ENCODE results near the gene CIT.

The CIT gene

GRCh38 chr12:119672194-119672593 lies 204.9 kb downstream of the CIT start:
- no peak for TF ChIP-seq EZH2 (IDR thresholded peaks at IDR 0.05; ENCODE audit: borderline replicate concordance, low read length)
- TF ChIP-seq CTCF (IDR thresholded peaks at IDR 0.05; ENCODE audit: low read length), result no peak
- Histone ChIP-seq H3K9ac (ENCODE audit: low read length) (no peak overlapping the region), H3K4me1 (ENCODE audit: insufficient read depth, low read length, severe bottlenecking) (peaks cover 21% of the 10 kb centered on the region), H3K27me3 (ENCODE audit: insufficient read depth, low read length) (no peaks in the 10 kb centered on the region), H3K4me3 (ENCODE audit: low read depth, low read length, poor library complexity, severe bottlenecking) (no peak overlapping the region), H3K4me2 (ENCODE audit: low read length) (no peak overlapping the region), H3K9me2 (ENCODE audit: low read depth, low read length) (no peaks in the 10 kb centered on the region), H3K79me2 (ENCODE audit: insufficient read depth, low read length) (peaks cover 11% of the 10 kb centered on the region; the same call in 1 of the 2 replicates), H4K20me1 (ENCODE audit: insufficient read depth, low read length) (no peaks in the 10 kb centered on the region), H3K27ac (ENCODE audit: low read depth, low read length, poor library complexity, severe bottlenecking) (no peak overlapping the region), H2AFZ (ENCODE audit: low read length) (no peak overlapping the region), H3K9me3 (ENCODE audit: low read length) (no peaks in the 10 kb centered on the region), H3F3A (ENCODE audit: insufficient read depth, low read length) (no peaks in the 10 kb centered on the region), H3K36me3 (ENCODE audit: insufficient read depth, low read length) (peaks cover 78% of the 10 kb centered on the region)

- no peak for TF ChIP-seq CTCF (IDR thresholded peaks at IDR 0.05; ENCODE audit: low read length)
- TF ChIP-seq EZH2 (IDR thresholded peaks at IDR 0.05; ENCODE audit: borderline replicate concordance, low read length), result no peak
- Histone ChIP-seq H3F3A (ENCODE audit: insufficient read depth, low read length) (no peaks in the 10 kb centered on the region), H3K27ac (ENCODE audit: low read depth, low read length, poor library complexity, severe bottlenecking) (no peak overlapping the region), H3K4me1 (ENCODE audit: insufficient read depth, low read length, severe bottlenecking) (peaks cover 32% of the 10 kb centered on the region), H3K27me3 (ENCODE audit: insufficient read depth, low read length) (no peaks in the 10 kb centered on the region), H3K9me2 (ENCODE audit: low read depth, low read length) (no peaks in the 10 kb centered on the region), H3K4me3 (ENCODE audit: low read depth, low read length, poor library complexity, severe bottlenecking) (no peak overlapping the region), H3K79me2 (ENCODE audit: insufficient read depth, low read length) (peaks cover 11% of the 10 kb centered on the region; the same call in 1 of the 2 replicates), H3K36me3 (ENCODE audit: insufficient read depth, low read length) (peaks cover 67% of the 10 kb centered on the region), H4K20me1 (ENCODE audit: insufficient read depth, low read length) (no peaks in the 10 kb centered on the region), H3K9me3 (ENCODE audit: low read length) (no peaks in the 10 kb centered on the region), H3K4me2 (ENCODE audit: low read length) (no peak overlapping the region), H2AFZ (ENCODE audit: low read length) (no peak overlapping the region), H3K9ac (ENCODE audit: low read length) (no peak overlapping the region)
Observed at GRCh38 chr12:119671070-119671469, 206.1 kb downstream of the CIT start.

GRCh38 chr12:119669744-119670472 lies 207.2 kb downstream of the CIT start:
- H3K9me2 ChIP-seq (ENCODE audit: low read depth, low read length), result no peaks in the 10 kb centered on the region
- peak overlapping the region; percentile 15 for H3K27ac ChIP-seq (ENCODE audit: low read depth, low read length, poor library complexity, severe bottlenecking)
- H4K20me1 ChIP-seq (ENCODE audit: insufficient read depth, low read length), result no peaks in the 10 kb centered on the region
- peak overlapping the region; percentile 97 for H3K4me3 ChIP-seq (ENCODE audit: low read depth, low read length, poor library complexity, severe bottlenecking)
- peaks cover 34% of the 10 kb centered on the region for H3K4me1 ChIP-seq (ENCODE audit: insufficient read depth, low read length, severe bottlenecking)
- peak overlapping the region; percentile 9; the same call in 1 of the 2 replicates for H3K9ac ChIP-seq (ENCODE audit: low read length)
- peaks cover 55% of the 10 kb centered on the region for H3K36me3 ChIP-seq (ENCODE audit: insufficient read depth, low read length)
- no peaks in the 10 kb centered on the region for H3K9me3 ChIP-seq (ENCODE audit: low read length)
- H2AFZ ChIP-seq (ENCODE audit: low read length), result no peak overlapping the region
- TF ChIP-seq EZH2 (IDR thresholded peaks at IDR 0.05; ENCODE audit: borderline replicate concordance, low read length), result no peak
- H3F3A ChIP-seq (ENCODE audit: insufficient read depth, low read length), result no peaks in the 10 kb centered on the region
- no peaks in the 10 kb centered on the region for H3K27me3 ChIP-seq (ENCODE audit: insufficient read depth, low read length)
- H3K4me2 ChIP-seq (ENCODE audit: low read length), result peak overlapping the region; percentile 72
- H3K79me2 ChIP-seq (ENCODE audit: insufficient read depth, low read length), result peaks cover 11% of the 10 kb centered on the region; the same call in 1 of the 2 replicates

Measured in OCI-LY1 (cell line).